ENCODE data around the gene DGKA.

Gene DGKA

DNA sequence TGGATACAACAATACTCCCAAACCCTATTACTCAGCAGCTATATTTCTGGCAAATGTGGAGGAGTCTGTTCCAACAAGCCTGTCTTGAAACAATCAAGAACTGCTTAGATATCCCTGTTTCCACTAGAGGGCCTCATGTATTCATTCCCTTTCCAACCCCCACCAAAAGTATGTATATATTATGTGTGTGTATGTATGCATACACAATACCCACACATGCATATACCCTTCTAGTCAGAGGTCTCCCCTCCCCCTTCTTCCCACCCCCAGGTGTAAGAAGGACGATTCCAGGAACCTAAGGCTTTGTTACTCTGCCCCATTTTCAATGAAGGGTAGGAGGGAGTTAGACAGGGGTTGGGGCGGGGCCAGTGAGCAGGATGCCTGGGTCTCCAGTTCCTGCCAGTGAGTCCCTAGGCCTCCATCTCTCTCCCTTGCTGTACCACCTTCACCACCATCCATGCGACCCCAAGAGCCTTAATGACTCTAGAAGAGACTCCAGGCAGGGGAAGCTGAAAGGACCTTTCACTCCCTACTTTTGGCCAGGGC, at the start of gene DGKA:
TSS of gene DGKA (plus strand) at position 392 of the 546 bp plus-strand sequence. CDS start 5,342 bp downstream, outside the sequence.
- Histone ChIP-seq H3K9me3 (ENCODE audit: severe bottlenecking) (no peaks in the 10 kb centered on the region), H3K4me3 (ENCODE audit: low read depth, low read length) (peak within 1 kb of the TSS; percentile 59), H3K27me3 (ENCODE audit: insufficient read depth, low read depth, severe bottlenecking) (no peaks in the 10 kb centered on the region), H3K36me3 (no peaks in the 10 kb centered on the region), H3K27ac (no peak within 1 kb of the TSS)
- peak; percentile 46 for DNase-seq
- TF ChIP-seq CTCF (IDR thresholded peaks at IDR 0.05; ENCODE audit: low read depth, low read length) = peak; percentile 57

DNA sequence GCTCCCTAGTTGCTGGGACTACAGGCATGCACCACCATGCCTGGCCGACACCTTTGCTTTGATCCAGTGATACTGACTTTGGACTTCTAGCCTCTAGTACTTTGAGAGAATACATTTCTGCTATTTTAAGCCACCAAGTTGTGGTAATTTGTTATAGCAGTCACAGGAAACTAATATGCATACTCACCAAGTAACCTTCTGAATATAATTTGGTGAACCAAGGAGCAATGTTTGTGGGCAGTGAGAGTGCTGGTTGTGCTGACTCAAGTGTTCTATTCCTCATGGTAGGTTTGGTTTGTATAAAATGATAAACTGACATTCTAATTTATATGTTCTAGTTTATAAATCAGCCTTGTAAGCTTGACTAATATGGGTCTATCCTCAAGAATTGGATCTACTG, 45.8 kb upstream of the DGKA start:
- H3K36me3 ChIP-seq = no peaks in the 10 kb centered on the region
- no peak for TF ChIP-seq CTCF (IDR thresholded peaks at IDR 0.05; ENCODE audit: low read depth, low read length)
- no peaks in the 10 kb centered on the region for H3K9me3 ChIP-seq (ENCODE audit: severe bottlenecking)
- no peak overlapping the region for H3K4me3 ChIP-seq (ENCODE audit: low read depth, low read length)
- no peak overlapping the region for H3K27ac ChIP-seq
- no peaks in the 10 kb centered on the region for H3K27me3 ChIP-seq (ENCODE audit: insufficient read depth, low read depth, severe bottlenecking)
- DNase-seq = no peak

- H3K27ac ChIP-seq = no peak overlapping the region
- H3K36me3 ChIP-seq = no peaks in the 10 kb centered on the region
- H3K4me3 ChIP-seq (ENCODE audit: low read depth, low read length) = no peak overlapping the region
- no peaks in the 10 kb centered on the region for H3K27me3 ChIP-seq (ENCODE audit: insufficient read depth, low read depth, severe bottlenecking)
- DNase-seq = no peak
- no peaks in the 10 kb centered on the region for H3K9me3 ChIP-seq (ENCODE audit: severe bottlenecking)
- no peak for TF ChIP-seq CTCF (IDR thresholded peaks at IDR 0.05; ENCODE audit: low read depth, low read length)
Observed at GRCh38 chr12:55891310-55891709, 39.7 kb upstream of the DGKA start.

DNA sequence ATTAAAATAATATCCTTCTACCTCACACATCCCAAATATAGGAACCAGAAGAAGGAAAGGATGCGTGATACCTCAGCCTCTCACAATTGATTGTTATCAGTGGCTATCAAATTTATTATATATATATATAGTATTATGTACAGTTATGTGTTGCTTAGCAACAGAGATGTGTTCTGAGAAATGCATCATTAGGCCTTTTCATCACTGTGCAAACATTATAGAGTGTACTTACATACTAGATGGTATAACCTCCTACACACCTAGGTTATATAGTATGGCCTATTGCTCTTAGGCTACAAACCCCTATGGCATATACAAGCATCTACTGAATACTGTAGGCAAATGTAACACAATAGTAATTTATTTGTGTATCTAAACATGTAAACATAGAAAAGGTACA, 37.2 kb upstream of the DGKA start:
- Histone ChIP-seq H3K27ac (no peak overlapping the region), H3K36me3 (no peaks in the 10 kb centered on the region), H3K27me3 (ENCODE audit: insufficient read depth, low read depth, severe bottlenecking) (no peaks in the 10 kb centered on the region), H3K9me3 (ENCODE audit: severe bottlenecking) (no peaks in the 10 kb centered on the region), H3K4me3 (ENCODE audit: low read depth, low read length) (no peak overlapping the region)
- no peak for TF ChIP-seq CTCF (IDR thresholded peaks at IDR 0.05; ENCODE audit: low read depth, low read length)
- no peak for DNase-seq

DNA sequence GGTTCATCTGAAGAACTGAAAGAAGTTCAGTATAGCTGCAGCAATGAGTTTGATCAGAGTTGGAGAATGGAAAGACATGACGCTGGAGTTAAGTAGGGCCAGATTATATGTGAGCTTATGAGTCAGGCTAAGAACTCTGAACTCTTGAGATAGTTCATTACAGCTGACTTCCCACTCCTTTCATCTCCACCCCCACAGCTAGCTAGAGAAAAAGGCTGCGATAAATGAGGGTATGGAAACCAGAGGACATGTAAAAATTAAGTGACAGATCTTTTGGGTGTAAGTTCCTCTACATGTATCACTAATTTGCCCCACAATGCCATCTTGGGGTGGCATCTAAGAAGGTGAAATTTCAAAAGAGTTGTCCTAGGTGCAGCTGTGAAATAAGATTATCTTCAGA, 31.9 kb upstream of the DGKA start:
- Histone ChIP-seq H3K27ac (no peak overlapping the region), H3K9me3 (ENCODE audit: severe bottlenecking) (no peaks in the 10 kb centered on the region), H3K36me3 (peaks cover 13% of the 10 kb centered on the region; the same call in 1 of the 2 replicates), H3K27me3 (ENCODE audit: insufficient read depth, low read depth, severe bottlenecking) (no peaks in the 10 kb centered on the region), H3K4me3 (ENCODE audit: low read depth, low read length) (no peak overlapping the region)
- TF ChIP-seq CTCF (IDR thresholded peaks at IDR 0.05; ENCODE audit: low read depth, low read length) = no peak
- peak; percentile 11 for DNase-seq

GRCh38 chr12:55901881-55902490, 29.0 kb upstream of the DGKA start:
- no peaks in the 10 kb centered on the region for H3K27me3 ChIP-seq (ENCODE audit: insufficient read depth, low read depth, severe bottlenecking)
- H3K36me3 ChIP-seq = peaks cover 13% of the 10 kb centered on the region; the same call in 1 of the 2 replicates
- no peaks in the 10 kb centered on the region for H3K9me3 ChIP-seq (ENCODE audit: severe bottlenecking)
- no peak for DNase-seq
- TF ChIP-seq CTCF (IDR thresholded peaks at IDR 0.05; ENCODE audit: low read depth, low read length) = no peak
- no peak overlapping the region for H3K4me3 ChIP-seq (ENCODE audit: low read depth, low read length)
- no peak overlapping the region for H3K27ac ChIP-seq

All from WERI-Rb-1 (cell line).